DMS114 treated with DMSO at 0.1 percent for 48 hours (cell line): Measurements from ENCODE around the gene FARP2.

Source experiments
- DNase-seq: peaks from one replicate; lab custom pipeline; 2025; ENCODE audit not compliant: unreplicated experiment; lab: John Stamatoyannopoulos, UW

The FARP2 gene

DNA sequence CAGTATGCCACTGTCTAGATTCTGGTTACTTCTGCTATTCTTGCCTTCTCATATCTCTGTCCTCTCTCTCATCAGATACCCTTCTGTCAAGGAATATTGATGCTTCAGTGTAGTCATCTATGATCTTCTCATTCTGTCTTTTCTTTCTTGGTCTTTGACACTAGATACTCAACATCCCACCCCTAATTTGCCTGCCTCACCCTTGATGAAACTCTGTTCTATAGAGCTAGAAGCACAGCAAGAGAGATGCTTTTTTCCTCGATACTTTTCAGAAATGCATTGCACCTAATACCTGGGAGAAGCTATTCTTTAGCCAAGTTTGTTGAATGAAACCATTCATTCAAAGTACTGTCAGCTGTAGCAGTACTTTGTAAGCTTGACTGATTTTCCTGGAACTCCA lies 30.8 kb upstream of the FARP2 start:
- DNase-seq, result no peak

DNA sequence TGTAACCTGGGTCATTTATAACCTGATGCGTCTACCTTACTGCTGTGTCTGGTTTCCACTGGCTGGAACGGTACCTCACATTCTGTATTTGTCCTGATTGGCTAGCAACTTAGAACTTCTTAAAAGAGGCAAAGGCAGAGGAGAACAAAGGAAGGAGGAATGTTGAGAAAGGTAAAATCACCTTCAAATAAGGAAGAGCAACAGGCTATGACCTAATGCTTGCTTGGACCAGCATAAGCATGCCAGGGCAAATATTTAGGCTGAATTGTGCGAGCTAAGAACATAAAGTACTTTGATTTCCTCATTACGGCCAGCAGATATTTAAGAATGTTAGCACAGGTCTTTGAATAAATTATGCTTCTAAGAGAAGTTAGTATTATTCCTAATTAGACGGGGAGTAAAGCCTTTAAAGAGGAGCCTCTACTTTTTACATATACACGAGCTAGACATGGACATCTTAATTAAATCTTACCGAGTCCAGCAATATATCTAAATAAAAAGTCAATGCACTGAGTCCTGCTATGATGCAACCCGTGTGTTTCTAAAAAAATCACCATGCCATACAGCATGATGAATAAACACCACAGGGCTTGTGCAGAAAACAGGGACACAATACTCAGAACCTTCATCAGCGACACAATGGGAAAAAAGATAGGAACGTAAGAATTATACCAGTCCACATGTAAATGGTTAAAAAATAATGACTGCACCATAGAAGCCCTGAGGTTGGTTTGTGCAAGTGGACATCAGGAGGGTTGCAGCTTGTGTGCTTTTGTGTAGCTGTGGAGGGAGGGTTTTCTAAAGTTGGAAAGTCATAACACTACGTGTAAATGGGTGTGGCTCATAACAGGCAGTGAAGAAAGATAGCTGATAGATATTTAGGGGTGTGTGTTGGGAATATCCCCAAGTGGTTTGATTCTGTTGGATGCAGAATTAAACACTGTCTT lies 26.1 kb upstream of the FARP2 start:
- DNase-seq, result no peak

DNA sequence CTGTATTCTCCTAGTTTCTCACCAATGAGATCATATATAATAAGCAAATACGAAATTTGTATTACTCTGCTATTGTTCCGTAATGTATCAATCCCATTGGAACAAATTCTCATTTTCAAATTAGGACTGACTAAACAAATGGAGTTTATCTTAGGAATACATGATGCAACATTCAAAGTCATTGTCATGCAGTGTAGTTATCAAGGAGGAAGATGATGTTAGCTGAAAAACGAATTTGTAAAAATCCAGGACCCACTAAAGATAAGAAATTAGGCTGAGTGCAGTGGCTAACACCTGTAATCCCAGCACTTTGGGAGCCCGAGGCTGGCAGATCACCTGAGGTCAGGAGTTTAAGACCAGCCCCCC lies 25.5 kb upstream of the FARP2 start:
- DNase-seq, result no peak

DNA sequence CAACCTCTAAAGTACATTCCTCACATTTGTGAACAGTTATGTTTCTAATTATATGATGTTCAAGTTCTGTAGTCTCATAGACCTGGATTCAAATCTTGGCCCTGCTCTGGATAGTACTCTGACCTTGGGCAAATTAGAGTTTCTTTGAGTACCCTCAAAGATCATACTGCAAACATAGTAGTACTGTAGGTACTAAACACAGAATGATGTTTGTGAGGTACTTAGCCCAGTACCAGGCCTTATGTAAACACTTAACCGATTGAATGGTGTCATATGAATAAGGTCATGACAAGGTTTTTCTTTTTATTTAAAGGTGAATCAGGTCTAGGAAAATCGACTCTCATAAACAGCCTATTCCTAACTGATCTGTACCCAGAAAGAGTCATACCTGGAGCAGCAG lies 21.3 kb upstream of the FARP2 start:
- no peak for DNase-seq

DNA sequence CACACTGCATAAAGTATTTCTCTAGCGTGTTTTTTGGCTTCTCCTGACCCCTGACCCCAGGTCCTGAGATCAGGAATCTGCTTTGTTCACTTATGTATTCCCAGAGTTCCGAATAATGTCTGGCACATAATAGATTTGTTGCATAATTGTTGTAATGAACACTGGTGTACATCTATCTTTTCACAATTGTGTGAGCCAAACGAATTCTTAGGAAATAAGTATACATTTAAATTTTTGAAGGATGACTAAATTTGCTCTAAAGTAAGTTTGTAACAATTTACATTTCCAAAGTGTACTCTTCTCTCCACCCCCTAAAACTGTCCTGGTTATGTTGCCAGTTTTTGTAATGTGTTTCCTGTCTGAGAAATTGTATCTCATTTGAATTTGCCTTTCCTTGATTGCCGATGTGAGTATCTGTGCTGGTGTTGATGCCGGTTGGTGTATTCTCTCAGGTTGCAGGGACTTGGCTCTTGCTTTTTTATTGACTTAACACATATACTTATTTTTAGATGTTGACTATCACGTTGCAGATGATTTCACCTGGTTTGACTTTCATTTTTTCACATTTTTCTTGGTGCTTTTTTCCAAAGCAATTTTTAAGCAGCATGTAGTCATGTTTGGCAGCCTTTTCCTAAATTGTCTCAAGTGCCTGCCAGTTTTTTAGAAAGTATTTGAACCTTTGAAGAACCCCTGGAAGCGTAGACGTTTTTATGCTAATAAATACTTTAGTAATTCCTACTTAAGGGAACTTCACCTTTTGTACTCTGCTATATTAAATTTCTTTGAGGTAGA lies 16.1 kb upstream of the FARP2 start:
- no peak for DNase-seq

DNA sequence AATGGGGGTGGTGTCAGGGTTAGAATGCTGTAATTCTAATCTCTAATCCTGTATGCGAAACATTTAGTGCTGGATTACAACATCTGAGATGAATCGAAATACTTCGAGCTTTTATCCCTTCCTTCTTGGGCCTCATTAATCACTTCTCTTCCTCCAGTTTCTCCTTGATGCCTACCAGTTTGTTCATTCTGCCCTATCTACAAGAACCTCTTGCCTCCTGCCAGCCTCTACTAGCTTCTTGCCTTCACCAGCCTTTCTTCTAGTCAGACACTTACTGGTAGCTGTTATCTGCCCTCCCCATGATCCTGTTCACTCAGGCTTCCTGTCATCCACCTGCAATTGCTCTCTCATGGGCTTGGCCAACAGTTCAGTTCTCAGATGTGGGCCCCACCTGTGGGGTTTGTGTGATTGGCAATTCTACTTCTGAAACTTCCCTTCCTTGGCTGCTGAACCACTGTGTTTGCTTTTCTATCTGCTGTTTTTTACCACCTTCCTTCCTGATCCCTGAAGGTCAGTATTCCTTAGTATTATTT lies 15.4 kb upstream of the FARP2 start:
- no peak for DNase-seq

DNA sequence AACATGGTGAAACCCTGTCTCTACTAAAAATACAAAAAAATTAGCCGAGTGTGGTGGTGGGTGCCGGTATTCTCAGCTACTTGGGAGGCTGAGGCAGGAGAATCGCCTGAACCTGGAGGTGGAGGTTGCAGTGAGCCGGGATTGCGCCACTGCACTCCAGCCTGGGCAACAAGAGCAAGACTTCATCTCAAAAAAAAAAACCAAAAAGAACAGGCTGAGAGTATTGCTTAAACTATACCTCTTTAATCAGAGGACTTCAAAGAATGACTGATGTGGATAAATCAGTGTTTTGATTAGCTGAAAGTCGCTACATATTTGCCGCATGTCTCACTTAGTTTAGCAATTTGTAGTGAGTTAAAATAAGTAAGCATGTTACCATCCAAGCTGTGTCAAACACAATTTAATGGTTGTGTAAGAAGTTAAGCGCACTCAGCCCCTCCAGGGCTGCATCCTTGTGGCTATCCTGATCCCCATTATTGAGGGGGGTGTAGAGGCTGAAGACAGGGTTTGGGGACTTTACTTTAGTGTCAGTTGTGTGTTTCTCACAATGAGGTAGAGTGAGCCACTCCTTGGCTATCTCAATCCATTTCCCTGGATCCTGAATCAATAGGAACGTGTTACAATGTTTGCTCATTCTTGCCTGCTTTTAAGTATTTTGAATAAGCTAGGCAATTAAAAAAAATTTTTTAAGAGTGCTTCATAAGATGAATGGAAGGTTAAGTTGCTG lies 11.0 kb upstream of the FARP2 start:
- no peak for DNase-seq

DNA sequence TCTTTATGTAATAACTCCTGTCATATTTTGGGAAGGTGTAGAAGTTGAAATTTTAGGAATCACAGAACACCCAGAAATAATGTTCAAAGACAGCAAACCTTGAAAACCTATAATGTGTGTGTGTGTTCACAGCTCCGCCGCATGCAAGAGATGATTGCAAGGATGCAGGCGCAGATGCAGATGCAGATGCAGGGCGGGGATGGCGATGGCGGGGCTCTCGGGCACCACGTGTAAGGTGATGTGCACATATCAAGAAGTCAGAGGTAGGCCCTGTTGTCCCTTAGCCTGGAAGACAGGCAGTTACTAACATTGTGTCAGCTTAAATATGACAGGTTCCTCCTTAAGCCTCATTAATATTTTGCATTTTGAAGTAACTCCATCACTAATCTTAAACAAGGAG lies 6.1 kb upstream of the FARP2 start:
- DNase-seq, result no peak

DNA sequence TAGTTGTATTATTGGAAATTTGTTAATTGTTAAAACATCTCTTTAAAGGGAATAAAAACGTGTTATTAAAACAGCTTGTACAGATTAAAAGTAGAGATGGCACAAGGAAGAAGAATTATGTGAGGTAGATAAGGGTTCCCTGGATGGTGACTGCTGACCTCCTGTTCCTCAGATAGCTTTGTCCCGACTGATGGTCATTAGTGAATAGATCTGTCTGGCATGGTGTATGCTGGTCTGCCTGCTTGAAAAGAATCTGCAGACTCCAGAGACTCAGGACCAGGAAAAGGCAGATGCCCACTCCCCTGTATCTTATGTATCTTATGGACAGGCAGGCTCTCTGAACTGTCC lies 5.6 kb upstream of the FARP2 start:
- DNase-seq, result no peak

DNA sequence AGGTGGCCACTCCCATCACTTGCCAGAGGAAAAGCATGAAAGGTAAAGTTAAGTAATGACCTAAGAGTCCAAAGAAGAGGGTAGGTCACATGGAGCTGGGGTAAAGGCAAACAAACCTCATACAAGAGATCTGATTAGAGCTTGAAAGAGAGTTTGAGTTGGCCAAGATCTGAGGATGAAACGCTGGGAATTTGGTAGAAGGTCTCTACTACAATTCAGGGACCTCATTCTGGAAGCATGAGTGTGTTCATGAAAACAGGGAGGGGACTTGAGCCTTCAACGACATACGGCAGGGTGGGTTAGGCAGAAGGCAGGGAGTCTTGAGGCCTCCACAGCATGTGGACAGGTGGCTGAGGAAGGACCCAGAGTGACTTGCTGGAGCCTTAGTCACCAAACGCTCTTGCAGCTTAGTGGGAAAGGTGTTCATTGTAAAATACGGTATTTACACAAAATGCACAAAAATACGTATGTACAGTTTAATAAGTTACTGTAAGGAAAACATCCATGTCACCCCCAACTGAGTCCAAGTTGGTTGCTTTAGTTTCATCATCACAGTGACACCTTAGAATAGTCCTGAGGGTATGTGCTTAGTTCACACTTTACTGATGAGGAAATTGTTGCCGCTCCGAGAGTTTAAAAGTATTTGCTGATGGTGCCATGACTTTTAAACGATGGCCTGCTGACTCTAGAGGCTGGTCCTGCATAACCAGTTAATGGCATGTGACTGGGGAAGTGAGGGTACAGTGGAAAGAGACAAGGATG lies 5.0 kb upstream of the FARP2 start:
- no peak for DNase-seq

DNA sequence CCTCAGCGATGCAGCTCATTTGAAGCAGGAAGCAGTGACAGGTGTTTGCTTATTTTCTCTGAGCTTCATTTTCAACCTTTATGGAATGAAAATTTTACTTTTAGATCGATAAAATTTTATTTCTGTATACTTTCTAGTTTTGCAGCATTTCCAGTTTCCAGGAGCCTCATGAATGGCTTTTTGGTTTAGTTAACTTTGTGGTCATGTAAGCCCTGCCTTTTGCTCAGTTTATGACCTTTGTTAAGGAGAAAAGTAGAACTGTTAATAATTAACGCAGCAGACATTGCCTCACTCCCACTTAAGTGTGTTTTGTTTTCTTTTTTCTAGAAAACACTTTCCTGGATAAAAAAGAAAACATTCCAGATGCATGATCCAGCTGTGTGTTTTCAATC lies 4.4 kb upstream of the FARP2 start:
- no peak for DNase-seq

DNA sequence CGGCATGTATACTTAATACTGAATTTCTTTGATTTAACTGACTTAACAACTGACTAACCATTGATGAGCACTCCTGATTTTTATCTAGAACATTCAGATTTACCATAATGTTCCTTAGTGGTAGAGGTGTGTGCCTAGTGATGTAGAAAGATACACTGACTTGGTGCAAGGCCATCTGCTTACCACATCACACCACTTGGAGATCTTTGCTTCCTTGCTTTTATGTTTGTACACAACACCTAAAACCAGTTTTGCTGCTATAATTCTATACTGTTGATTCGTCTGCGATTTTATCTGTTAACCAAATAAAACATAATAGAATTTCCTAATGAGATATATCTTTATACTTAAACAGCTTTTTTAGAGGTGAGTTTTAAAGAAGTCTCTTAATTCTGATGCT lies 3.9 kb upstream of the FARP2 start:
- no peak for DNase-seq

DNA sequence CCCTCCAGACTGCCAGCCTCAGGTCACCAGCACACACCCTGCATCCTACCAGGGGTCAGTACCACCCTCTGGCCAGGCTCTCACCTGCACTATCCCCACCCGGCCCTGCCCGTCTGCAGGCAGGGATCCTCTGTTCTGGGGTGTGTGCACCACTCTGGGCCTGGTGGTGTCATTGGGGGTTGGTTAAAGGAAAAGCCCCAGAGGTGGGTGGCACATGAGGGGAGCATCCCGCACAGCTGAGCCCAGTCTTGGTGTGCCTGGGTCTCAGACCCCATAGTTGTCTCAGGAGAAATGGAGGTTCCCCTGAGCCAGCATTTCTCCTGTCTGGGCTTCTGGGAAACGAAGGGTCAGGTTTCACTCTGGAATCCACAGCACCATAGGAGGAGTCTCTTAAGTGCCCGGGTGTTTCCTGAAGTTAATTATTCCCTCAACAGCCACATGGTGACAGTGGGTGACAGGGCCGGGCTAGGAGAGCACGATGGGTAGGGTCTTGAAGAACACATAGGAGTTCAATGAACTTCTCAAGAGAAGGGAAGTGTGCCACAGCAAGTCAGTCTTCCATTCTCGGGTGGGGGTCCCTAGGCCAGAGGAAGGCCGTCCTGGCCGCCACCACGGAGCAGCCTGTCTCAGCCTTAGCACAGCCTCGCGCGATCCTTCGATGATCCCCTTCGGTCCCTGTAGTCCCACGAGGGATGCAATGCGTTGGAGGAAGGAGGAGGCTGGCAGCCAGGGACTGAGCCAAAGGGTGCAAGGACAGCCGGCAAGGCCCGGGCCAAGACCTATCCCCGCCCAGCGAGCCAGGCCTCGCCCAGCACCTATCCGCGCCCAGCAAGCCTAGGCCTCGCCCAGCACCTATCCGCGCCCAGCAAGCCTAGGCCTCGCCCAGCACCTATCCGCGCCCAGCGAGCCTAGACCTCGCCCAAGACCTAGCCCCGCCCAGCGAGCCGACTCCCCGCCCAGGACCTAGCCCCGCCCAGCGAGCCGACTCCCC lies 1.1 kb upstream of the FARP2 start:
- DNase-seq, result no peak

DNA sequence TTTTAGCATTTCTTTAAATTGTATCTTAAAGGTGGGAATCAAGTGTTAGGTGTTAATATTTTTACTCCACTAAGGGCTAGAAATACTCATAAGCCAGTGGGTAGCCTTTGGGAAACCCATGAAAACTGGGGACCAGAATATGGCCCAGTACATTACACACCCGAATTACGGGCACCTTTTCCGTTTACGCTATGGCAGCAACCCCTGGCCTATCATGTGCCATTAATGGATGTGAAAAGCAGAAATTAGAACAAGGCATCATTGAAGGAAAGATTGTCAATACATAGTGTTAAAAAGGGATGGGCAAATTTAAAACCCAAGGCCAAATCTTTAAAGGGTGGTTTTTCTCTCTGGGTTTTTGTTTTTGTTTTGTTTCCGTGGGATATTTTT lies 781 bp downstream of the FARP2 start:
- no peak for DNase-seq

DNA sequence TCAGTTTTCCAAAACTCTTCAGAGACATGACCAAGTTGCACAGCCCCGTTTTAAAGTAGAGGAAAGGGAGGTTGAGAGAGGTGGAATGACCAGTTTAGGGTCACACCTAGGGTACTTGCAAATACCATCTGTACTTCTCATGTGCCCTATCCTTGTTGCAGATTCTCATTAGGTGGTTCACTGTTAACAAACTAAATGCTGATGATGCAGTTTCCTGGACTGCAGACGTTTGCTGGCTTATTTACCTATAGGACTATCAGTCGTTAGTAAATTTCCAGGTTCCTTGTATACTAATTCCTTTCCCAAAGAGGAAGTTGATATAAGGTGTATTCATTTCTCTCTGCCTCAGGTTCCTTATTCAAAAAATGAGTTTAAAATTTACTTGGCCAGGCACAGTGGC lies 1.4 kb downstream of the FARP2 start:
- no peak for DNase-seq

DNA sequence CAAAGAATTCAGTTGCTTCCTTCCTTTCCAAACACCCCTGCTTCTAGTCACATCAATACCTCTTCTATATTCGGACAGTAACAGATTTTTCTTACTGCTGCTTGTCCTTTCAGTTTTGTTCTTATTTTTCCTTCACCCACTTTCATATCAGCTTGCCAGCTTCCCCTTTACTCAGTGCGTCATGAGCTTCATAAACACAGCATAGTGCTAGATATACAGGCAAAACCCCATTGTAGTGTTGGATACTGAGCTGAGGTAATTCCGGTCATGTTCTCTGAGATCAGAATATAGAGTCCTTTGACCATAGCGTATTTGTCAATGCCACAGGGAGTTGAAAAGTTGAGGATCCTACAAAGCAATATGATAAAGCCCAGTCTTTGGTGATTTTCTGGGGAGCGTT lies 2.4 kb downstream of the FARP2 start:
- no peak for DNase-seq

DNA sequence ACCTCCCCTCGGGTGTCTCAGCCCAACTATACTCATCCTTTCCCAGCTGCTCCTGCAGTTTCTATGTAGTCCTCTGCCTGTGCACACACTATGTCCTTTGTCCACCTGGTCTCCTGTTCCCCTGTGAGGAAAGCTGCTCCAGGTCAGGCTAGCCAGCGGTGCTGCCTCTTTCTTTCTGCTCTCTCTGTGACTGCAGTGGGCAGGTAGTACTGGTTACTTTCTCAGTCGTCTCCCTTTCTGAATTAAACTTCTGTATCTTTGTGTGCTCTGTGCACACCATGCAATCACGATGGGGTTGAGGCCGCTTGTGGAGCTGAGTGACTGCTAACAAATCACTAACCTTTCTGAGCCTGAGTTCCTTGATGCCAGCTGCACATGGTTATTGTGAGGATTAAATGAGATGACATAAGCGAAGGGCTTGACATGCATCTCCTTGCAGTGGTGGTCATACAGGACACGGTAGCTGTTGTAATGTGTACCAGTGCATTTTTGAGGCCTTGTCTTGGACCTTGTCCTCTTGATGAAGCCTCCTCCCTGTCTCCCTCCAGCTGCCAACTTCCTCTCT lies 3.5 kb downstream of the FARP2 start:
- DNase-seq, result no peak

DNA sequence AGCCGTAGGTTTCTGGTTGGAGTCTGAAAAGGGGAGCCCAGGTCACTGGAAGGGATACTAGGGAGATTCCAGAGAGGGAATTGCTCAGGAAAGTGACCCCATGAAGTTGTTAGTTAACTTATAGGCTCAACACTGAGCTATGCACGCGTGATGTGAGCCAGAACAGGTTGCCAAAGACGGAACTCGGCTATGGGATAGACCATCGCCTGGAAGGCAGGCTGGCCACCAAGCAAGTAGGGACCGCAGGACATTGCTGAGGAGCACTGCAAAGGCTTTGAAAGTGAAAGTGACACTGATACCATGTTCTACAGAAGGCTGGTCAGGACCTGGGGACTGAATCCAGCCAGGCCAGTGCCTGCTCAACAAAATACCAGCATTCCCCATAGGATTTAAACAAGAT lies 7.3 kb downstream of the FARP2 start:
- DNase-seq, result no peak

DNA sequence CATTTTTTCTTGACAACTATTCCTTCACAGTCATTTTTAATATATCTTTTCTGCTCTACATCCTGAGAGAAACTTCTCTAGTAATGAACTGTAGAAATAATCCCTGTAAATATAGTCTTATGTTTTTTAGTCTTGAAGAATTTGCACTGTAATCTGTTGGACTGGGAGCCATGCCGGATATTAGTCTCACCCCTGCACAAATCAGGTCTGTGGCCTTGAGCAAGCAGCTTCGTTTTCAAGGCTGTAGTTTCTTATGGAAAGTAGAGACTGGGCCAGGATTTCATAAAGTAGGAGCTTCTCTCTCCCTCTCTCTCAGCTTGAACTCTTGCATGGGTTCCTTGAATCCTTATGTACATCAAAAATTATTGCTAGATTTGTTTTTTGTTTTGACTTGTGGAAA lies 8.7 kb downstream of the FARP2 start:
- no peak for DNase-seq
